ENCODE data around the gene STX4. TPM values are rescaled to one million over a fixed set of nuclear protein-coding genes. Genes with fewer than 3 reads are reported as not detected.

STX4 gene, protein sequence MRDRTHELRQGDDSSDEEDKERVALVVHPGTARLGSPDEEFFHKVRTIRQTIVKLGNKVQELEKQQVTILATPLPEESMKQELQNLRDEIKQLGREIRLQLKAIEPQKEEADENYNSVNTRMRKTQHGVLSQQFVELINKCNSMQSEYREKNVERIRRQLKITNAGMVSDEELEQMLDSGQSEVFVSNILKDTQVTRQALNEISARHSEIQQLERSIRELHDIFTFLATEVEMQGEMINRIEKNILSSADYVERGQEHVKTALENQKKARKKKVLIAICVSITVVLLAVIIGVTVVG
- total RNA-seq (2011; cell fraction: chromatin; rRNA removed; ENCODE audit: low replicate concordance): 37.7 and 76.5 TPM in 2 replicates
- 42.2 and 47.4 TPM in 2 replicates for total RNA-seq (2011; cell fraction: nucleolus; rRNA removed)
- total RNA-seq (2011; cell fraction: nucleoplasm; rRNA removed): 37.8 and 42.9 TPM in 2 replicates
- total RNA-seq (2014; rRNA removed) (20.7 and 22.5 TPM in 2 replicates), total RNA-seq (2014; rRNA removed; fragmentation: Illumina TruSeq; extraction: Trizol) (11.6 and 13.0 TPM in 2 replicates), total RNA-seq (2015; rRNA removed; fragmentation: Illumina TruSeq; extraction: Trizol) (20.3 and 21.5 TPM in 2 replicates), total RNA-seq (2021) (32.1 and 45.8 TPM in 2 replicates), polyA plus RNA-seq (2011; rRNA removed) (26.9 and 29.6 TPM in 2 replicates), polyA plus RNA-seq (2014; fragmentation: Illumina TruSeq; extraction: Trizol) (30.6 and 36.8 TPM in 2 replicates), polyA plus RNA-seq (2014; fragmentation: Nextera tagmentation; extraction: Ambion mirVana) (1 to 10 TPM; 3.2 to 7.4 TPM), polyA plus RNA-seq (2014; rRNA removed) (42.6 and 48.0 TPM in 2 replicates), polyA minus RNA-seq (2011; rRNA and poly(A)+ RNA removed) (18.1 and 24.6 TPM in 2 replicates), Bru-seq, nascent RNA (percentile 72 among the genes with signal in this experiment), BruChase-seq, experiment 1, labeled RNA remaining after a 2-hour chase (percentile 73 among the genes with signal in this experiment), BruChase-seq, experiment 2, labeled RNA remaining after a 6-hour chase (percentile 76 among the genes with signal in this experiment)
- polyA plus RNA-seq (2011; cell fraction: cytosol; rRNA removed): 27.4 and 36.6 TPM in 2 replicates
- 78.8 and 87.4 TPM in 2 replicates for polyA plus RNA-seq (2011; cell fraction: nucleus; rRNA removed)
- polyA plus RNA-seq (2012): 50.6 and 58.7 TPM in 2 replicates
- polyA minus RNA-seq (2011; cell fraction: cytosol; rRNA and poly(A)+ RNA removed): 15.8 and 19.9 TPM in 2 replicates
- polyA minus RNA-seq (2011; cell fraction: nucleus; rRNA and poly(A)+ RNA removed): 11.7 and 19.1 TPM in 2 replicates
- long read RNA-seq, experiment 1, transcript STX4-201 (11 exons, 1,481 nt): major isoform, 31 of 50 reads
- long read RNA-seq, experiment 1, partial matches to known transcripts: 8 of 50 reads
- long read RNA-seq, experiment 1, other reads (novel, unspliced or antisense): 8 of 50 reads
- long read RNA-seq, experiment 2, transcript STX4-201 (11 exons, 1,481 nt): major isoform, 21 of 46 reads
- long read RNA-seq, experiment 2, transcript STX4-217 (4 exons, 649 nt): minor isoform, 6 of 46 reads
- long read RNA-seq, experiment 2, partial matches to known transcripts: 11 of 46 reads
- long read RNA-seq, experiment 2, other reads (novel, unspliced or antisense): 8 of 46 reads
- long read RNA-seq, experiment 3, partial matches to known transcripts: 0 of 7 reads
- long read RNA-seq, experiment 3, other reads (novel, unspliced or antisense): 1 of 7 reads

DNA sequence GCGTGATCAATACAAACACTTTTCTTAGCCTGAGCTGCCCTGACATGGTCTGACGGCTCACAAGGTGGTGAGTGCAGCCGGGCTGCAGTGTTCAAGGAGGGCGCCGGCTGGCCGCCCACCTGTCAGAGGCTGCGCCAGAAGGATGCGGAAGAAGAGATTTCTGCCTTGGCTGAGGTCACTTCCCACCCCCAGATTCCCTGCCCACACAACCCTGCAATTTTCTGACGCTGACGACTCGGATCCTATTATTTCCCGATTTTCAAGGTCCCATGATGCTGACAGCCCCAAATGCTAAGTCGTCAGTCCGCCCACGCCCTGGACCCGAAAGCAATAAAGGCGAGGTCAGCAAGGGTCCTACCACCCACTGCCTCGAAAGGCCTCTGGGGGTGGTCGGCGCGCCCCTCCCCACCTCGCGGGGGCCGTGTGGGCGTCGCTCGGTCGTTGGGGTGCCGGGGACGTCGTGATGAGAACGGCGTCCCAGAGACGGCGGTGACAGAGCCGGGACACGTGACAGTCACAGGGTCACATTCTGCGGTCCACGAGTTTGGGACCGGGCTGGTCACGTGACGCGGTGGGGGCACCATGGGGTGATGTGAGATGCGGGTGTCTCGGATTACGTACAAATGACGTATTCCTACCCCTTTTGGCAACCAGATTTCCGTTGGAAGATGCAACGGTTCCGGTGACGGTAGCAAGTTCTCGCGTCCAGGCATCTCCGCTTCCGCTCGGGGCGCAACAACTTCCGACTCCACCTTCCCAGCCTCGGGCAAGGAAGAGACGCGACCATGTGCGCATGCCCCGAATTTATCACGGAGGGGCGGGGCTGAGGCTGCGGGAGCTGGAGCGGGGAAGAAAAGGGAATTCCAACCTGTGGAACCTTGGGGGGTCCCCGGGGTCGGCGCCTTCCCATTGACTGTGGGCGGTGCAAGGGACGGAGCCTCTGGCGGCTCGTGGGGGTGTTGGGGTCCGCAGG, at the start of gene STX4:
Gene STX4 (plus strand): TSS at position 823 of the 973 bp plus-strand sequence. CDS start 248 bp downstream, outside the sequence.
- Histone ChIP-seq H3K4me1 (replicated peaks in 1 of 2; ENCODE audit: control insufficient read depth in 2 of 2, insufficient read depth in 2 of 2, low read length in 2 of 2) (peaks cover 16 to 20% of the 10 kb centered on the region in 2 experiments), H3K4me3 (peak within 1 kb of the TSS; percentile 98), H3K27me3 (ENCODE audit: control insufficient read depth in 2 of 2, insufficient read depth in 2 of 2, low read length in 2 of 2) (no peaks in the 10 kb centered on the region), H3K9ac (ENCODE audit: insufficient read depth in 1 of 2, low read depth in 2 of 2, low read length in 2 of 2) (peak within 1 kb of the TSS; percentile 79 to 92), H3K9me1 (ENCODE audit: control insufficient read depth, insufficient read depth, low read length) (peaks cover 8% of the 10 kb centered on the region), H4K20me1 (replicated peaks; ENCODE audit: control insufficient read depth, insufficient read depth, low read length) (peaks cover 4% of the 10 kb centered on the region), H3K36me3 (ENCODE audit: control insufficient read depth, insufficient read depth, low read length) (peaks cover 24% of the 10 kb centered on the region; the same call in 2 of the 3 replicates), H3K4me2 (ENCODE audit: insufficient read depth, low read length) (peak within 1 kb of the TSS; percentile 99), H2AFZ (ENCODE audit: low read depth, low read length) (peak within 1 kb of the TSS; percentile 93), H3K27ac (ENCODE audit: extremely low read depth, low read depth, low read length) (peak within 1 kb of the TSS; percentile 91), H3K9me3 (replicated peaks; ENCODE audit: control insufficient read depth, insufficient read depth, low read depth, low read length) (no peaks in the 10 kb centered on the region; the same call in 1 of the 2 replicates), H3K79me2 (ENCODE audit: control insufficient read depth, insufficient read depth, low read length) (peaks cover 21% of the 10 kb centered on the region)
- ChIA-PET CTCF (ENCODE audit: low intra/inter-chr PET ratio) (no interaction called here), POLR2A (interaction anchor here (0.6 to 3.1 kb wide), 6 partner anchors 19 to 461 kb away, joined by 3 to 12 read pairs (median 4); partner anchors contain the start of genes FUS, ZNF646 and ZNF668)
- in situ Hi-C loops (cut with MboI): no loop called here
- TSS peak; percentile 83 for BruUV-seq (replicated peaks)
- peak; percentile 88 for ATAC-seq
- intact Hi-C loops (cut with micrococcal nuclease): loop anchor here (1.0 to 5.0 kb wide), 3 partner anchors 39 to 64 kb away; no protein-coding TSS in a partner anchor
- WGBS (ENCODE audit: insufficient coverage, low coverage, missing lambda C conversion rate): 1% methylated on average over 73 of the region's 75 CpGs
- FAIRE-seq: peak; percentile 99
- DNase-seq (ENCODE audit: extremely low read depth in 1 of 4, low spot score in 3 of 4): peak; percentile 91 to 99 (median 96)
- TF ChIP-seq HMG20A (CRISPR knock-in tag; conservative IDR thresholded peaks at IDR 0.05) (no peak), MAFG (tag; conservative IDR thresholded peaks at IDR 0.05) (no peak), PPARD (CRISPR knock-in tag; IDR thresholded peaks at IDR 0.05) (no peak), SLC30A9 (CRISPR knock-in tag; IDR thresholded peaks at IDR 0.05) (no peak), KLF13 (tag; IDR thresholded peaks at IDR 0.05; ENCODE audit: borderline replicate concordance, low read depth) (peak; percentile 64; the same call in 1 of the 2 replicates), GABPA (tag; conservative IDR thresholded peaks at IDR 0.05; ENCODE audit: low read depth) (peak; percentile 99), NFE2 (IDR thresholded peaks at IDR 0.05; ENCODE audit: low read depth) (peak; percentile 36; the same call in 1 of the 2 replicates), BRCA1 (IDR thresholded peaks at IDR 0.05) (no peak), BRCA1 (CRISPR knock-in tag; IDR thresholded peaks at IDR 0.05) (no peak)
- TF ChIP-seq, protein P1, sequence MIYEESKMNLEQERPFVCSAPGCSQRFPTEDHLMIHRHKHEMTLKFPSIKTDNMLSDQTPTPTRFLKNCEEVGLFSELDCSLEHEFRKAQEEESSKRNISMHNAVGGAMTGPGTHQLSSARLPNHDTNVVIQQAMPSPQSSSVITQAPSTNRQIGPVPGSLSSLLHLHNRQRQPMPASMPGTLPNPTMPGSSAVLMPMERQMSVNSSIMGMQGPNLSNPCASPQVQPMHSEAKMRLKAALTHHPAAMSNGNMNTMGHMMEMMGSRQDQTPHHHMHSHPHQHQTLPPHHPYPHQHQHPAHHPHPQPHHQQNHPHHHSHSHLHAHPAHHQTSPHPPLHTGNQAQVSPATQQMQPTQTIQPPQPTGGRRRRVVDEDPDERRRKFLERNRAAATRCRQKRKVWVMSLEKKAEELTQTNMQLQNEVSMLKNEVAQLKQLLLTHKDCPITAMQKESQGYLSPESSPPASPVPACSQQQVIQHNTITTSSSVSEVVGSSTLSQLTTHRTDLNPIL (CRISPR knock-in tag; IDR thresholded peaks at IDR 0.05): peak; percentile 20; the same call in 1 of the 2 replicates

Measured in K562 (cell line).